ENCODE data around the gene GMEB2.
"Not testable (repeated sequence)": the region's sequence is repeated elsewhere in the genome, so short reads cannot be mapped to it uniquely, and the experiment has no call there.

Gene GMEB2

GRCh38 chr20:63657260-63657936 lies 30.5 kb upstream of the GMEB2 start:
- DNase-seq, result no peak

DNA sequence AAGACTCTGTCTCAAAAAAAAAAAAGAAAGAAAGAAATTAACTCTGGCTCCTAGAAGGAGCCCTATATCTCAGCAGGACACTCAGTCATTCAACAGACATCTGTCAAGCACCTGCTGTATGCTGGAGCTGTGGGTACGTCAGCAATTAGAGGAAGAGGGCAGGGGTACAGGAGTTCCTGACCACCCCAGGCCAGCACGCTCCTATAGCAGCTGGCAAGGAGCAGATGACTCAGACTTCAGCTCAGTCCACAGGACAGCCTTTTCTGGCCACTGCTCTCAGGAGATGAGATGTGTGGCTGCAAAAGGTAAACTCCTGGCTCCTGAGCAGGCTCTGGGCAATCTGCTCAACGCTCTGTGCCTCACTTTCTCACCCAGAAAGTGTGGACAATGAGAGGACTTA lies 29.6 kb upstream of the GMEB2 start:
- DNase-seq, result no peak

DNA sequence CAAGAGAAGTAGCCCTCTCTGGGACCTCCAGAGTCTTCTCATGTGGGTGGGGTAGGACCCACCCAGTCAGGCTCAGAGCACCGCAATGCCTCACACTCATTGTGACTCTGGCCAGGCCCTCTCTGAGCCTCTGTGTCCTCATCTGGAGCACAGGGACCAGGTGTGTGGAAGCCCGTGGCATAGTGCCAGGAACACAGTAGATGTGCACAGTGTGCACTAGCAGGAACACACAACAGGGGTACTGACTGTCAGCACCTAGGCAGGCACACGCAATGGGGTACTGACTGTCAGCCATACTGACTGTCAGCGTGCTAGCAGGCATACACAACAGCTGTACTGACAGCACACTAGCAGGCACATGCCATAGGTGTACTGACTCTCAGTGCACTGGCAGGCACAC lies 28.3 kb upstream of the GMEB2 start:
- no peak for DNase-seq

GRCh38 chr20:63653974-63654668 lies 27.2 kb upstream of the GMEB2 start:
- DNase-seq, result peak; percentile 81

- DNase-seq, result peak; percentile 94
Observed at GRCh38 chr20:63653041-63653973, 26.4 kb upstream of the GMEB2 start, which contains the start of gene STMN3. STMN3 (minus strand) TSS chr20:63653424; CDS start chr20:63653345, 79 bp downstream.

DNA sequence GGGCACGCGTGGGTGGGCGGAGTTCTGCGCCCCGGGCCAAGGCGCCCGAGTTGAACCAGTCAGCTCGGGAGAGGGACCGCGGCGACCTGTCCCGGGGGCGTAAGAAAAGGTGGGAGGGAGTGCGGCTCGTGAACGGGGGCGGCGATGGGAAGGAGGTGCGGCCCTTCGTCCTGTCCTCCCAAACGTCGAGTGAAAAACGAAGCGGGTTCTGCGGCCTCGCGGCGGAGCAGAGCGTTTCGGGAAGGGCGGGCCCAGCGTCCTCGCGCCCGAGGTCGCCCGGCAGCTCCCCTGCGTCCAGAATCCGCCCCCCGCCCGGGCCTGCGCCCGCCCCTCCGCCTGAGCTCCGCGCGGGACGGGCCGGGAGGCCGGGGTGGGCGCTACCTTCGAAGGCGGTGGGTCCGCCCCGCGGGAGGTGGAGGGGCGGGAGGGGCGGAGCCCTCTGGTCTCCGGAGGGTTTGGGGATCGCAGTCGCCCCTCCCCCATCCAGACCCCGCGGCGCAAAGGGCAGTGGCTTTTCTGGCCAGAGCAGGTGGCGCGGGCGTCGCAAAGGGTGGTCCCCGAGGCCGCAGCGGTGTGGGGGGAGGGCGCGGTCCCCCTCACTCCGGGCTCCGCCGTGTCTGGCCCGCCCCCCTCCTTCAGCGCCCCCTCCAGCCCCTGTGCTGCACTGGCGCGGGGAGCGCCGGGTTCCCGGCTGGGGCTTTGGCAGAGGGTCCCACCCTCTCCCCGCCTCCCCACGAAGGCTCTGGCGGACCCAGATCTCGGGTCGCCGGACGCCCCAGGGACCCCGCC lies 25.5 kb upstream of the GMEB2 start:
- DNase-seq, result peak; percentile 46

GRCh38 chr20:63651942-63652191 lies 25.0 kb upstream of the GMEB2 start:
- peak; percentile 34 for DNase-seq

GRCh38 chr20:63650486-63650885 lies 23.6 kb upstream of the GMEB2 start:
- not testable (repeated sequence) for DNase-seq

DNA sequence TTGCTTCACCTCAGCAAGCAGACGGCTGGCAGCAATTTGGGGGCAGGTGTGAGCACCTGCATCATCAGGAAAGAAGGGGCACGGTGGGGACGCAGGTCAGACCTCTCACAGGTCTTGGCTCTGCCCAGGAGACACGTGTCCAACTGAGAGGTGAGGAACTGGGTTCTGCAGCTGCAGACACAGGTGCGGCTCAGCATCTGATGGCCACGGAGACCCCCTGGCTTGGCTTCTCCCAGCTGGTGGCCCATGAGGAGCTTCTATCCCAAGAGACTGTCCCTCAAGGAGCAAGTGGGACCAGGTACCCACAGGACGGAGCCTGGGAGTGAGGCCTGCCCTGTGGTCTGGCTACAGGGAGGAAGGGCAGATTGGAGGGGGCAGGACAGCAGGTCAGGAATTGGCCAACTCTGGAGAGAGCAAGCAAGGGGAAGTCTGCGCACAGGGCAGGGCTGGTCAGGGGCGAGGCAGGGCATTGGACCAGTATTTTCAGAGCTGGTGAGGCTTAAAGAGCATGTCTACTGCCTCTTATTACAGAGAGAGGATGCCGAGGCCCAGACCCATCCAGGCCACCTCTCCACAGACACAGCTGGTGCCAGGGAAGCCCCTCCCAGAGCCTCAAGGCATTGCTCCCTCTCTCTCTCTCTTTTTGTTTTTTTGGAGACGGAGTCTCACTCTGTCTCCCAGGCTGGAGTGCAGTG lies 22.1 kb upstream of the GMEB2 start:
- no peak for DNase-seq

- DNase-seq, result no peak
Observed at GRCh38 chr20:63648190-63648589, 21.3 kb upstream of the GMEB2 start.

DNA sequence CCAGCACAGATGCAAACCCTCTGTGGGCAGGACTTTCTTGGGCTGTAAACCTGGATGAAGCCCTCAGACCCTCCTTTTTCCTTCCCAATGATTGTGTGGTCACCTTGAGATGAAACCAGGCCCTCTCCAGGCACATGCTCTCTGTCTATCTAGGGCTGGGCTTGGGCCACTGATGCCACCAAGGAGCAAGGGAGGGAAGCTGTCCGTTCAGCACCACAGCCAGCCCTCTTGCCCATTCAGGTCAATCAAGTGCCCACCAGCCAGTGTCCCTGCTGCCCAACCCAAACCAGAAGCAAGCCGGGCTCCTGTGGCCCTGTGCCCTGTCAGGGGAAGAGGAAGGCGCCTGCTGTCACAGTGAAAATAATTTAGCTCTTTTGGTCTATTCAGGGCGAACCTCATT lies 18.3 kb upstream of the GMEB2 start:
- no peak for DNase-seq

DNA sequence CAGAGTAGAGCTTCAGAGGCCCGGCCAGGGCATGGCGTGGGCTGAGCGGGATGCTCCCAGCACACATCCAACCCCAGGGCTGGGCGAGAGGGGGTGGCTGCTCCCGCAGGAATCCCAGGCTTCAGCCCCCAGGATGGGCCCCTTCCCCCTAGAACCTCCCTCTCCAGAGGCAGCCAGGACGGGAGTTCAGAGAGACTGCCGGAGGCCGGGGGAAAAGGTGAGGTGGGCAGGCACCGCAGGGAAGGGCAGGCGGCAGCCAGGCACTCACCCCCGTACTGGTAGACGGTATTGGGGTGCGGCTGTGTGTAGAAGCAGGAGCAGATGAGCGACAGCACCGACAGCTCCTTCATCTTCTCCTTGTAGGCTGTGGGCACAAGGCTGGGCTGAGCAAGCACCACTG lies 17.0 kb upstream of the GMEB2 start:
- no peak for DNase-seq

GRCh38 chr20:63643499-63643898 lies 16.6 kb upstream of the GMEB2 start:
- no peak for DNase-seq

DNA sequence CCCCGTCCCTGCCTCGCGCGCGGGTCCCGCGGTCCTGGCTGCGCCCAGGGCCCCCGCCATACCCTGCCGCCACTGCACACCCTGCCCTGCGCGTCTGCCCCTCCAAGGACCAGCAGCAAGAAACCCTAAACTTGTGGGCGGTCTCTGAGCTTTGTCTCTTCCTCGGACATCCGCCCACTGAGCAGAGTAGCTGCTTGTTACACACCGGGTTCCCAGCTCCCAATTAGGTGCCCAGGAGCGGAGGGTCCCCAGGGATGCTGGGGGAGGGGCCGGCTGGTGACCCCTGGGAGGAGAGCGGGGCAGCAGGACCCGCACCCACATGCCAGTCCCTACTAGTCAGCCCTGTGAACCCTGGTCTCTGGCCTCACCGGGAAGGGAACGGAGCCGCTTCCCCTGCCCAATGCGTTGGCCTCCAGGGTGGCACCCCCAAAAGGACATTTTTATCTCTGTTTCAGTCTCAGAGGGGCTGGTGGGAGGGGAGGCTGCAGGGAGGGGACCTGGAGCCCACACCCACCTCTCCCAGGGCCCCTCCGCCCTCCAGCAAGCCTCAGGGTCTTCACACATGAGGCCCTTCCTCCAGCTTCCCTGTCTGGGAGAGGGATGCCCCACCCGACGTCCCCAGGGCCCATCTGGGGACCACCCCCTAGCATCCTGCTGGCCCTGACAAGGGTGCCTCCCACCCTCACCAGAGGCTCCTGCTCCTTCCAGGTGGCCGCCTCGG lies 15.8 kb upstream of the GMEB2 start:
- no peak for DNase-seq

DNA sequence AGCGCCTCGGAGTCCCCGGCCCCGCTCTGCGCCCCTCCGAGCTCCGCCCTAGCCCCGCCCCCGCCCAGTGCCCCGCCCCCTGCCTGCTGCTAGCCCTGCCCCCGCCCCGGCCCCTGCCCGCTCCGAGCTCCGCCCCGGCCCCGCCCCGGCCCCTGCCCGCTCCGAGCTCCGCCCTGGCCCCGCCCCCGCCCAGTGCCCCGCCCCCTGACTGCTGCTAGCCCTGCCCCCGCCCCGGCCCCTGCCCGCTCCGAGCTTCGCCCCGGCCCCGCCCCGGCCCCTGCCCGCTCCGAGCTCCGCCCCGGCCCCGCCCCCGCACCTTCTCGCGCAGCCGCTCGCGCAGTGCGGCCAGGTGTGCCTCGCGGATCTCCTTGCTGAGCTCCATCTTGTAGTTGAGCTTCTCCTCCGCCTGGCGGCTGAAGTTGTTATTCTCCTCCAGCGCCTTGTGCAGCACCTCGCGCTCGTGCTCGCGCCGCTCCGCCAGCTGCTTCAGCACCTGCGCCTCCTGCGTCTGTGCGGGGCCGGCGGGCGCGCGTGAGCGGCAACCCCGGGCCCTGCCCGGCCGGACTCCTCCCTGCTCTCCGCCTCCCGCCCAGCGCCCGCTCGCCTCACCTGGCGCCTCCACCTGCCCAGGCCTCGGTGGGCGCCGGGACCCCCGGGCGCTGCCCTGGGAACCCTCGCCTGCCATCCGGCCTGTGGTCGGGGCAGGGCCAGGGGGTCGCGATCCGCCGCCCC lies 15.1 kb upstream of the GMEB2 start:
- DNase-seq, result peak; percentile 78

DNA sequence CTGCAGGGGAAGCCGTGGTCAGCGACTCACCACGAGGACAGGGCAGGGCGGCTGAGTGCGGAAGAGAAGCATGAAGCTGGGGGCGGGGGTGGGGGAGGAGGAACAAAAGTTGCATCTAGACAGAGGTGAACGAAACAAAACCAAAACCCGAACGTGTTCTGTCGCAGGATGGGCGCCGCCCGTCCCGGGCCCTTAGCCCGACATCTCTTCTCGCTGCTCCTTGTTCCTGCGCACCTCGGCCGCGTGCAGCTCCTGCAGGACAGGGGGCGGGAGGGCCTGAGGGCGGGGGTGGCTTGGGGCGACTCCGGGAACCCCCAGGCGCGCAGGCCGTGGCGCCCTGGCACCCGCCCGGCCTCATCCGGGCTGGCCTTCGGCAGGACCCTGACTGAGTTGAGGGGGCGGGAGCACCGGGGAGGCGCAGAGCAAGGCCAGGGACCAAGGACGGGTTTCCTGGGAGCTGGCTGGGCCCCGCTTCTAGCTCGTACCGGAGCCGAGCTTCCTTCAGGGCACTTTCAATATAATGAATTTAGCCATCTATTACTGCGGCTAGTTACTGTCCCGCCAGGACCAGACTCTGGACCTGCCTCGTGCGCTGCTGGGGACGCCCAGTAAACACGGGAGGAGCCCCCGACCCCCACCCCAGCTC lies 14.4 kb upstream of the GMEB2 start:
- DNase-seq, result peak; percentile 51

DNA sequence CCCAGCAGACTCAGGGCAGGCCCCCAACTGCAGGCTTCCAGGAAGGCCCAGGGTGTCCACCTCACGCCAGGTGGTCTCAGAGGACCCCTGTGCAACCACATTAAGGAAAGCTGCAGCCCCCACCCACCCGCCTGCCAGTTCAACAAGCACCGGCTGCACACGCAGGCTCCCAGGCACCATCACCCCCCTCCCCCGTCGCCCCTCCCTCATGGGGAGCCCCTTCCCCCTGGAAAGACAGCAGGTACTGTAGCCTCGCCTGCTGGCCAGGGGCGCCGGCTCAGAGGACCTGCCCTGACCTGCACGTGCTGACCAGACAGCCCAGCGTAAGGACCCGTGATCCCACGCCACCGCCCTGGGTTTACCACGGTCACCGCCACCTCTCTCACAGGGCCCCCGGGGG lies 13.8 kb upstream of the GMEB2 start:
- DNase-seq, result not testable (repeated sequence)

DNA sequence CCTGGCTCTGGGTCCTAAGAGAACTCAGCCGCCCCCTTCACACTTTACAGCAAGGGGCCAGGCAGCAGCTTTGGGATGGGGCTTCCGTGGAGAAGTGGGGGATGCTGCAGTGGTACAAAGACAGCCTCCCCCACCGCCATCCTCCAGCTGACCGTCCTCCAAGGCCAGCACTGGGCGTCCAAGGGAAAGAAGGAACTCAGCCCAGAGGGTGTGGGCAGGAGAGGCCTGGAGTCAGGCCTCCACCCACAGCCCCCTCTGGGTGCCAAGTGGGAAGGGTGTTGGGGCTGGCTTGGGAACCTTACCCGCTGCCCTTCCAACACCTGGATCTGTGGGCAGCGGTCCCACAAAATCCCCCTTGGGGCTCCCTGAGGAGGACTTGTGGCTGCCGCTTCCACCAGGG lies 13.2 kb upstream of the GMEB2 start:
- no peak for DNase-seq

GRCh38 chr20:63639093-63639975 lies 12.4 kb upstream of the GMEB2 start:
- no peak for DNase-seq

All from retina (tissue), 1 donor.